K562 (cell line): ENCODE data around the gene MMP12. TPM values are rescaled to one million over a fixed set of nuclear protein-coding genes. Genes with fewer than 3 reads are reported as not detected.

Source experiments
- ATAC-seq: fragments of 200-7000 bp; cut with Tn5 transposase; 3 replicates; pipeline ENCODE4 v1.9.1; 2020; ENCODE audit warnings: moderate library complexity
- BruUV-seq: library from RNA; stranded (reverse); fragments of 400-500 nt; replicated peaks from 2 replicates; lab custom pipeline; 2021; lab: Mats Ljungman, UMichigan
- CTCF ChIA-PET: fragments of 300-600 bp; formaldehyde crosslinking; extraction: SDS; loops from one replicate; lab custom pipeline; 2021; ENCODE audit warnings: low intra/inter-chr PET ratio; lab: Yijun Ruan, JAX
- POLR2A ChIA-PET: fragments of 300-600, 350-650 bp; sonication (Branson Sonifier 250); formaldehyde crosslinking; extraction: SDS; loops from one replicate; lab custom pipeline; 2021; ENCODE audit warnings: antibody characterized with exemption, inconsistent platforms; lab: Yijun Ruan, JAX
- DNase-seq, 4 experiments: peaks; one replicate each; pipeline versions ENCODE4 v3.0.0 to v3.0.0-alpha.2; 2011 to 2018; ENCODE audit warnings: low spot score in 3 of 4, mixed read lengths in 3 of 4; ENCODE audit errors: extremely low read depth in 1 of 4
- FAIRE-seq: peaks from 2 replicates; lab custom pipeline; 2011; peaks lifted over from hg19 to GRCh38; lab: Jason Lieb, UNC
- H2AFZ ChIP-seq: 2 replicates; pipeline ENCODE4 v1.6.0; 2011; ENCODE audit warnings: low read depth, low read length, control low read depth, inconsistent platforms
- H3K27ac ChIP-seq: fragments of 200-600 bp; 3 replicates; pipeline ENCODE4 v1.8.0; 2011; ENCODE audit warnings: low read depth, mild to moderate bottlenecking, control low read depth, inconsistent platforms, low read length, moderate library complexity, mixed read lengths; ENCODE audit errors: extremely low read depth
- H3K27me3 ChIP-seq, 2 experiments: fragments of 300-600 bp in 1 of 2; 2 replicates in 1 of 2; 3 replicates in 1 of 2; pipeline versions ENCODE4 v1.6.0 to v1.8.0; 2011; ENCODE audit warnings: inconsistent platforms in 2 of 2, low read length in 2 of 2, mild to moderate bottlenecking in 1 of 2, mixed read lengths in 1 of 2, moderate library complexity in 1 of 2; ENCODE audit not compliant: control insufficient read depth in 2 of 2, insufficient read depth in 2 of 2
- H3K36me3 ChIP-seq: fragments of 300-600 bp; 3 replicates; pipeline ENCODE4 v1.8.0; 2011; ENCODE audit warnings: mild to moderate bottlenecking, low read length, inconsistent platforms; ENCODE audit not compliant: control insufficient read depth, insufficient read depth
- H3K4me1 ChIP-seq, 2 experiments: fragments of 200-600 bp in 1 of 2; replicated peaks in 1 of 2; 2 replicates in 1 of 2; 3 replicates in 1 of 2; pipeline versions ENCODE4 v1.5.1 to v1.8.0; 2011; ENCODE audit warnings: inconsistent platforms in 2 of 2, low read length in 2 of 2, mild to moderate bottlenecking in 1 of 2, mixed read lengths in 1 of 2, moderate library complexity in 1 of 2; ENCODE audit not compliant: control insufficient read depth in 2 of 2, insufficient read depth in 2 of 2
- H3K4me2 ChIP-seq: 2 replicates; pipeline ENCODE4 v1.6.1; 2011; ENCODE audit warnings: low read length, control low read depth, inconsistent platforms, mixed read lengths; ENCODE audit not compliant: insufficient read depth
- H3K4me3 ChIP-seq: fragments of 200-600 bp; sonication (generic), shearing (Covaris generic); 2 replicates; pipeline ENCODE4 v1.5.1; 2016; ENCODE audit warnings: control low read depth, inconsistent platforms
- H3K79me2 ChIP-seq: fragments of 200-600 bp; 3 replicates; pipeline ENCODE4 v1.8.0; 2011; ENCODE audit warnings: low read length, inconsistent platforms; ENCODE audit not compliant: control insufficient read depth, insufficient read depth
- H3K9ac ChIP-seq, 2 experiments: 2 replicates each; pipeline versions ENCODE4 v1.6.0 to v1.6.1; 2011; ENCODE audit warnings: low read depth in 2 of 2, low read length in 2 of 2, control low read depth in 1 of 2, inconsistent platforms in 1 of 2, mild to moderate bottlenecking in 1 of 2, mixed read lengths in 1 of 2; ENCODE audit not compliant: insufficient read depth in 1 of 2
- H3K9me1 ChIP-seq: one replicate; pipeline ENCODE4 v1.6.0; 2011; ENCODE audit warnings: inconsistent platforms, mild to moderate bottlenecking, low read length, moderate library complexity; ENCODE audit not compliant: control insufficient read depth, insufficient read depth
- H3K9me3 ChIP-seq: replicated peaks from 2 replicates; pipeline ENCODE4 v1.5.1; 2011; ENCODE audit warnings: low read depth, low read length, inconsistent platforms; ENCODE audit not compliant: control insufficient read depth, insufficient read depth
- H4K20me1 ChIP-seq: replicated peaks from 2 replicates; pipeline ENCODE4 v1.6.1; 2011; ENCODE audit warnings: low read length, inconsistent platforms, mixed read lengths; ENCODE audit not compliant: control insufficient read depth, insufficient read depth
- DNMT1 ChIP-seq: fragments of 450-650 bp; IDR thresholded peaks from 2 replicates; pipeline ENCODE4 v1.6.1; 2016; ENCODE audit warnings: antibody characterized with exemption, mild to moderate bottlenecking
- ETV1 ChIP-seq: fragments of 450-650 bp; conservative IDR thresholded peaks from 2 replicates; pipeline ENCODE4 v1.6.1; 2016; ENCODE audit warnings: missing genetic modification characterization, control low read depth, low read depth, missing compliant biosample characterization
- HMGN3 ChIP-seq: IDR thresholded peaks from 2 replicates; pipeline ENCODE4 v1.6.1; 2011; ENCODE audit warnings: borderline replicate concordance, low read depth, mild to moderate bottlenecking, mixed read lengths, low read length; ENCODE audit not compliant: insufficient read length; ENCODE audit errors: extremely low read depth
- HNRNPH1 ChIP-seq: fragments of 200-400 bp; formaldehyde crosslinking; optimal IDR thresholded peaks from 2 replicates; pipeline ENCODE3; 2017; ENCODE audit warnings: low read depth, mild to moderate bottlenecking, low read length, moderate library complexity
- HNRNPLL ChIP-seq: fragments of 200-400 bp; formaldehyde crosslinking; IDR thresholded peaks from 2 replicates; pipeline ENCODE4 v1.6.1; 2017; ENCODE audit warnings: low read length, low read depth, mild to moderate bottlenecking; ENCODE audit not compliant: poor library complexity, severe bottlenecking
- KDM5B ChIP-seq: fragments of 200-600 bp; sonication (generic); IDR thresholded peaks from 2 replicates; pipeline ENCODE4 v1.6.1; 2012; ENCODE audit warnings: low read depth, mild to moderate bottlenecking, moderate library complexity, low read length, control low read depth, inconsistent platforms; ENCODE audit not compliant: insufficient replicate concordance
- L3MBTL2 ChIP-seq: fragments of 450-650 bp; IDR thresholded peaks from 2 replicates; pipeline ENCODE4 v1.6.1; 2016; ENCODE audit warnings: mild to moderate bottlenecking, moderate library complexity
- NFATC3 ChIP-seq: fragments of 450-650 bp; IDR thresholded peaks from 2 replicates; pipeline ENCODE4 v1.6.1; 2017; ENCODE audit warnings: mild to moderate bottlenecking
- RCOR1 ChIP-seq, 2 experiments: IDR thresholded peaks; 2 replicates each; pipeline ENCODE4 v1.6.1; 2012; ENCODE audit warnings: low read depth in 2 of 2, low read length in 2 of 2, borderline replicate concordance in 1 of 2, improper control_type of control experiment in 1 of 2
- ZNF778 ChIP-seq: fragments of 450-650 bp; formaldehyde crosslinking; IDR thresholded peaks from 2 replicates; pipeline ENCODE4 v1.4.0; 2020; ENCODE audit warnings: mild to moderate bottlenecking, moderate library complexity
- WGBS: fragments of 100-300 bp; shearing (Covaris generic); methylation state at CpG from one replicate; pipeline ENCODE4 v1.1.6; 2016; ENCODE audit warnings: low coverage, mixed read lengths; ENCODE audit not compliant: insufficient coverage; ENCODE audit errors: missing lambda C conversion rate; 5-methylcytosine and 5-hydroxymethylcytosine counted together
- in situ Hi-C: fragments of 300-500 bp; cut with MboI; formaldehyde crosslinking; loops from 4 replicates; pipeline ENCODE4 v1.15.0; 2018; ENCODE audit warnings: inconsistent platforms, mixed read lengths
- intact Hi-C: fragments of 100-400 bp; cut with micrococcal nuclease; formaldehyde crosslinking; loops from 2 replicates; pipeline ENCODE4 v1.14.2; 2022
- polyA plus RNA-seq, 8 experiments: library from polyadenylated mRNA; depleted of rRNA in 4 of 8; stranded (reverse) in 5 of 8; unstranded in 3 of 8; fragments of >200 nt; fragmentation: Nextera tagmentation in 2 of 8; fragmentation: Illumina TruSeq in 1 of 8; extraction: Ambion mirVana in 2 of 8; extraction: Trizol in 1 of 8; gene quantifications; 2 replicates each; pipeline versions ENCODE4 v1.2.1 to v1.2.3, GENCODE V29; 2011 to 2014; ENCODE audit warnings: inconsistent platforms in 1 of 8, missing spikeins in 1 of 8
- total RNA-seq, 7 experiments: library from RNA; depleted of rRNA in 6 of 7; stranded (reverse); fragments of >200 nt in 6 of 7; fragmentation: Illumina TruSeq in 2 of 7; extraction: Trizol in 2 of 7; gene quantifications; 2 replicates each; pipeline versions ENCODE4 v1.2.1 to v1.2.3, GENCODE V29; 2011 to 2021; ENCODE audit warnings: low replicate concordance in 1 of 7
- TF ChIP-seq, protein P1 (sequence below): fragments of 250-450 bp; sonication (Bioruptor Pico); IDR thresholded peaks from 2 replicates; pipeline ENCODE4 v1.4.0; 2020; ENCODE audit warnings: mild to moderate bottlenecking, moderate library complexity
- TF ChIP-seq, protein P2 (sequence below), 2 experiments: fragments of 450-650 bp; conservative IDR thresholded peaks; 2 replicates each; pipeline ENCODE4 v1.6.1; 2017; ENCODE audit warnings: mild to moderate bottlenecking in 2 of 2, moderate library complexity in 2 of 2
- TF ChIP-seq, protein P3 (sequence below): fragments of 450-650 bp; formaldehyde crosslinking; IDR thresholded peaks from 2 replicates; pipeline ENCODE4 v1.4.0; 2020; ENCODE audit warnings: mild to moderate bottlenecking, moderate library complexity

The MMP12 gene
- total and polyA plus RNA-seq, 9 of the 15 experiments (the other 6 are each of a cell fraction or from before 2014, with no cell fraction given), result not detected

DNA sequence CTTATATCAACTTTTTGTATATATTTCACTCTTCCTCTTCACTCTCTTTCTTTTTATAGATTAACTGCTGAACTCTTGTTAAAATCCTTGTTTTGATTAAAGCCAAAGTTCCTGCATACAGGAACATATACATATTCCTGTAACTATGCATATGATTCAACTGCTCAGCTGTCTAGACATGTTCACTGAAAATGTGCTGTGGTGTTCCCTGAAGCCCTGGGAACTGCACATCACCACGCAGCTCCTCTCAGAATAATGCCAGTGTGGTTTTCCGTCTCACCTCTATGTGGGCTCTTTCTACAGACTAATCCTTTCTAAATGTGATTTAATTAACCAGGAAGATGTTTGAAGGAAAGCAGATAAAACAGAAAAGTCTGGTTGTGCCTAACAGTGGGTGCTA, 25.6 kb upstream of the MMP12 start:
- no peaks in the 10 kb centered on the region for H3K4me1 ChIP-seq
- no peaks in the 10 kb centered on the region for H3K36me3 ChIP-seq
- intact Hi-C loops, result no loop called here
- ChIA-PET CTCF (no interaction called here), POLR2A (no interaction called here)
- ATAC-seq, result no peak
- H2AFZ ChIP-seq, result no peak overlapping the region
- no peak overlapping the region for H3K9ac ChIP-seq
- H3K9me1 ChIP-seq, result no peaks in the 10 kb centered on the region
- no peaks in the 10 kb centered on the region for H3K79me2 ChIP-seq
- H3K27ac ChIP-seq, result no peak overlapping the region
- no peaks in the 10 kb centered on the region for H3K9me3 ChIP-seq
- in situ Hi-C loops, result no loop called here
- no peak for DNase-seq
- no peaks in the 10 kb centered on the region for H4K20me1 ChIP-seq
- H3K27me3 ChIP-seq, result no peaks in the 10 kb centered on the region
- 5% methylated on average over 2 of the region's 2 CpGs for WGBS
- no peak overlapping the region for H3K4me2 ChIP-seq
- H3K4me3 ChIP-seq, result no peak overlapping the region
- no peak for FAIRE-seq
- BruUV-seq, result no TSS peak
- TF ChIP-seq NFATC3 (no peak), HNRNPLL (no peak), ETV1 (no peak), RCOR1 (IDR thresholded peaks at IDR 0.05; ENCODE audit: borderline replicate concordance in 1 of 2, low read depth in 2 of 2, low read length in 2 of 2) (no peak), DNMT1 (no peak), HMGN3 (no peak), L3MBTL2 (no peak), KDM5B (no peak), ZNF778 (no peak), HNRNPH1 (no peak)
- TF ChIP-seq, protein P1, sequence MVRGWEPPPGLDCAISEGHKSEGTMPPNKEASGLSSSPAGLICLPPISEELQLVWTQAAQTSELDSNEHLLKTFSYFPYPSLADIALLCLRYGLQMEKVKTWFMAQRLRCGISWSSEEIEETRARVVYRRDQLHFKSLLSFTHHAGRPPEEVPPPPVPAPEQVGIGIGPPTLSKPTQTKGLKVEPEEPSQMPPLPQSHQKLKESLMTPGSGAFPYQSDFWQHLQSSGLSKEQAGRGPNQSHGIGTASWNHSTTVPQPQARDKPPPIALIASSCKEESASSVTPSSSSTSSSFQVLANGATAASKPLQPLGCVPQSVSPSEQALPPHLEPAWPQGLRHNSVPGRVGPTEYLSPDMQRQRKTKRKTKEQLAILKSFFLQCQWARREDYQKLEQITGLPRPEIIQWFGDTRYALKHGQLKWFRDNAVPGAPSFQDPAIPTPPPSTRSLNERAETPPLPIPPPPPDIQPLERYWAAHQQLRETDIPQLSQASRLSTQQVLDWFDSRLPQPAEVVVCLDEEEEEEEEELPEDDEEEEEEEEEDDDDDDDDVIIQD (CRISPR knock-in tag), result no peak
- TF ChIP-seq, protein P2, sequence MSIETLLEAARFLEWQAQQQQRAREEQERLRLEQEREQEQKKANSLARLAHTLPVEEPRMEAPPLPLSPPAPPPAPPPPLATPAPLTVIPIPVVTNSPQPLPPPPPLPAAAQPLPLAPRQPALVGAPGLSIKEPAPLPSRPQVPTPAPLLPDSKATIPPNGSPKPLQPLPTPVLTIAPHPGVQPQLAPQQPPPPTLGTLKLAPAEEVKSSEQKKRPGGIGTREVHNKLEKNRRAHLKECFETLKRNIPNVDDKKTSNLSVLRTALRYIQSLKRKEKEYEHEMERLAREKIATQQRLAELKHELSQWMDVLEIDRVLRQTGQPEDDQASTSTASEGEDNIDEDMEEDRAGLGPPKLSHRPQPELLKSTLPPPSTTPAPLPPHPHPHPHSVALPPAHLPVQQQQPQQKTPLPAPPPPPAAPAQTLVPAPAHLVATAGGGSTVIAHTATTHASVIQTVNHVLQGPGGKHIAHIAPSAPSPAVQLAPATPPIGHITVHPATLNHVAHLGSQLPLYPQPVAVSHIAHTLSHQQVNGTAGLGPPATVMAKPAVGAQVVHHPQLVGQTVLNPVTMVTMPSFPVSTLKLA (conservative IDR thresholded peaks at IDR 0.05), result no peak
- TF ChIP-seq, protein P3, sequence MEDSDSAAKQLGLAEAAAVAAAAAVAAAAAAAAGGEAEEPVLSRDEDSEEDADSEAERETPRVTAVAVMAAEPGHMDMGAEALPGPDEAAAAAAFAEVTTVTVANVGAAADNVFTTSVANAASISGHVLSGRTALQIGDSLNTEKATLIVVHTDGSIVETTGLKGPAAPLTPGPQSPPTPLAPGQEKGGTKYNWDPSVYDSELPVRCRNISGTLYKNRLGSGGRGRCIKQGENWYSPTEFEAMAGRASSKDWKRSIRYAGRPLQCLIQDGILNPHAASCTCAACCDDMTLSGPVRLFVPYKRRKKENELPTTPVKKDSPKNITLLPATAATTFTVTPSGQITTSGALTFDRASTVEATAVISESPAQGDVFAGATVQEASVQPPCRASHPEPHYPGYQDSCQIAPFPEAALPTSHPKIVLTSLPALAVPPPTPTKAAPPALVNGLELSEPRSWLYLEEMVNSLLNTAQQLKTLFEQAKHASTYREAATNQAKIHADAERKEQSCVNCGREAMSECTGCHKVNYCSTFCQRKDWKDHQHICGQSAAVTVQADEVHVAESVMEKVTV (CRISPR knock-in tag), result no peak
